HepG2 (cell line): Measurements from ENCODE around the gene CADPS.

ENCODE experiments used
- PLRG1 ChIP-seq: fragments of 450-650 bp; conservative IDR thresholded peaks from 2 replicates; pipeline ENCODE4 v1.6.1; 2016
- RBM22 ChIP-seq: fragments of 200-400 bp; formaldehyde crosslinking; optimal IDR thresholded peaks from 2 replicates; pipeline ENCODE3; 2017; ENCODE audit warnings: mild to moderate bottlenecking, low read length, moderate library complexity

GRCh38 chr3:62406945-62407344 lies 468.3 kb downstream of the CADPS start:
- TF ChIP-seq PLRG1 (no peak), RBM22 (no peak)
